Measurements from ENCODE around the gene PLSCR3.

The PLSCR3 gene

DNA sequence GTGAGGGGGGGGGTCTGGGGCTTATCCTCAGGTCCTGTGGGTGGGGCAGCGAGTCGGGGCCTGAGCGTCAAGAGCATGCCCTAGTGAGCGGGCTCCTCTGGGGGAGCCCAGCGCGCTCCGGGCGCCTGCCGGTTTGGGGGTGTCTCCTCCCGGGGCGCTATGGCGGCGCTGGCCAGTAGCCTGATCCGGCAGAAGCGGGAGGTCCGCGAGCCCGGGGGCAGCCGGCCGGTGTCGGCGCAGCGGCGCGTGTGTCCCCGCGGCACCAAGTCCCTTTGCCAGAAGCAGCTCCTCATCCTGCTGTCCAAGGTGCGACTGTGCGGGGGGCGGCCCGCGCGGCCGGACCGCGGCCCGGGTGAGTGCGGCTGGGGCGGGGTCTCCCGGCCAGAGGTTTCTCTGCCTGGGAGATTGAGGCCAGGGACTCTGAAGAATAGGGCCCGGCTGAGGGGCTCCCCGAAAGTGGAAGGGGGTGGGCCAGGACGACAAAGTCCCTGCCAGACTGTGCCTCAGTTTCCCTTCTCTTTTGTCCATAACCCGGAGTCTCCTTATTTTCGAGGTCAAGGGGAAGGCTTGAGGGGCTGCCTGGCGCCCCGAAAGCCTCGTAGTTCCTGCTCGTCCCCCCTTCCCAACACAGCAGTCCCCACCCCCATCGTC lies 45.3 kb upstream of the PLSCR3 start, which contains the start of gene FGF11:
TSS of gene FGF11 (plus strand) at position 51 of the 651 bp plus-strand sequence. CDS start at position 160, 109 bp downstream.
- peak within 1 kb of the TSS; percentile 45 for H3K4me3 ChIP-seq (ENCODE audit: low read depth, low read length)
- TF ChIP-seq CTCF (IDR thresholded peaks at IDR 0.05; ENCODE audit: borderline replicate concordance, insufficient read depth, low read depth, low read length): no peak

DNA sequence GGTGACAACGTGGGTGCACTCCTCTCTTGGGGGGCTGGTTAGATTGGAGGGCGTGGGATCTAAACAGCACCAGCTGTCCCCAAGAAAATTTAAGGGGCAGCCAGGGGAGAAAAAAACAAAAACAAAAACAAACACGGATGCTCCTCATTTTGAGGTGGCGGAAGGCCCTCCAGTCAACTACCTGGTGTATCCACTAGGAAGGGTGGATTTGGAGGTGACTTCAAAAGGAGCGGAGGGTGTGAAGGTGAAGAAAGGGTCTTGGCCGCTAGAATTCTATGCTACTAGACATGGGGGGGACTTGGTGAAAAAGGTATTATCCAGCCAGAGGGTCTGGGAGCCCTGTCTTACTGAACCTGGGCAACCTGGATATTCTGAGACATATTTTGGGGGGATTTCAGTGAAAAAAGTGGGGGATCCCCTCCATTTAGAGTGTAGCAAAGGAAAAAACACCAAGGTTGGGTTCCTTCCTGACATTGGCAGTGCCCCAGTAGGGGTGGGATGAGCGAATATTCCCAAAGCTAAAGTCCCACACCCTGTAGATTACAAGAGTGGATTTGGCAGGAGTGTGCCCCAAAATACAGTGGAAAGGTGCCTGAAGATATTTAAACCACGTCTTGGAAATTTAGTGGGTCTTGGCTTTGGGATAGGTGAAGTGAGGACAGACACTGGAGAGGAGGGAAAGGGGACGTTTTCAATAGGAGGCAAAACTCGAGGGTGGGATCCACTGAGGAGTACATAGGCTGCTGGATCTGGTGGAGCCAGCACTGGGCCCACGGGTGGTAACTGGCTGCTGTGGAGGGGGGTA lies 44.5 kb upstream of the PLSCR3 start:
- H3K4me3 ChIP-seq (ENCODE audit: low read depth, low read length): no peak overlapping the region
- TF ChIP-seq CTCF (IDR thresholded peaks at IDR 0.05; ENCODE audit: borderline replicate concordance, insufficient read depth, low read depth, low read length): no peak

DNA sequence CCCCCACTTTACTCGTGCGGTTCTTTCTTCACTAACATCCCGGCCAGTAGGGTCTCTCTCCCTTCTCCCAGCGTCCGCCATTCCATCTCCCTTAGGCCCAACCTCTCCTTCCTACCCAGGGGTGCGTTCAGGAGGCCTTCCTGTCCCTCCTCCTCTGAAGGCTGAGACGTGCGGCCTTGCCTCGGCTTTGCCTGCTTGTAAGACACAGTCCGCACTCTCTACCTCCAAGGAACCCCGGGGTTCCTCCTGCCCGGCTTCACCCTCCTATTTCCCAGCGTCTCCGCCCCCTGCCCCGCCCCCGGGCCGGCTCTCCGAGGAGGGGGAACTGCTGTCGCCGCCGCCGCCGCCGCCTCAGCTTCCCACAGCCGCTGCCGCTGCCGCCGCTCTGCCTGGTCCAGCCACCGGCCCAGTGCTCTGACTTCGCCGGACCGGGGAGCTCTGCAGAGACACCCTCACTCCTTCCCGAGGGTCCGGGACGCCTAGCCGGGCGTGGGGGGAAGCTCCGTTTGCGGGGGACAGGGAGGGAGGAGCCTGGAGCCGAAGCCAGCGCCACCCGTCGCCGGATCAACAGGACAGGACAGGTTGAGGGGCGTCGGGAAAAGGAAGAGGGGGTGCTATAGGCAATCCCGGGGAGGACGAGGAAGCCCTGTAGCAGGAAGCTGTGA lies 43.8 kb upstream of the PLSCR3 start:
- TF ChIP-seq CTCF (IDR thresholded peaks at IDR 0.05; ENCODE audit: borderline replicate concordance, insufficient read depth, low read depth, low read length): no peak
- peak overlapping the region; percentile 21 for H3K4me3 ChIP-seq (ENCODE audit: low read depth, low read length)

DNA sequence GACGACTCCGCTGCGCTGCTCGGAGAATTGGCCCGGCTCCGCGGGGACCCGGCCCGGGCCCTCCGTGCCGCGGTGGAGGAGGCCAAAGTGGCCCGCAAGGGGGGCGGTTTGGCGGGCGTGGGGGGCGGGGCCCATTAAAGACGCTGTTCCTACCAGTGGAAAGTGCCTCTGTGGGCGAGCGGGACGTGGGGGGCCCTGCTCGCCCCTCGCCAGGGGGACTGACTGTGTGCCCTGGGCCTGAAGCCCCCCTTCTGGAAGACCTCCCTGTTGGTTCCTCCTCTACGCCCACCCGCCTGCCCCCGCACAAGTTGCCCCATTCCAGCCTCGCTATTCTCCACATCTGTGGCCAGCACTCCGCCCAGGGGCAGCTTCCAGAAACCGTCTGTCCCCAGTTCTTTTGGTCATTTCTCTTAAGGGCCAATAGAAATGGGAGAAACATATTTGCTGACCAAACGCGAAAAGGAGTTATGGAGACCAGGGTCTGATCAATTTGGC lies 43.1 kb upstream of the PLSCR3 start:
- no peak for TF ChIP-seq CTCF (IDR thresholded peaks at IDR 0.05; ENCODE audit: borderline replicate concordance, insufficient read depth, low read depth, low read length)
- H3K4me3 ChIP-seq (ENCODE audit: low read depth, low read length): no peak overlapping the region

- H3K4me3 ChIP-seq (ENCODE audit: low read depth, low read length): peak overlapping the region; percentile 68
- TF ChIP-seq CTCF (IDR thresholded peaks at IDR 0.05; ENCODE audit: borderline replicate concordance, insufficient read depth, low read depth, low read length): peak; percentile 93
Measured at GRCh38 chr17:7436556-7437368, 42.4 kb upstream of the PLSCR3 start.

DNA sequence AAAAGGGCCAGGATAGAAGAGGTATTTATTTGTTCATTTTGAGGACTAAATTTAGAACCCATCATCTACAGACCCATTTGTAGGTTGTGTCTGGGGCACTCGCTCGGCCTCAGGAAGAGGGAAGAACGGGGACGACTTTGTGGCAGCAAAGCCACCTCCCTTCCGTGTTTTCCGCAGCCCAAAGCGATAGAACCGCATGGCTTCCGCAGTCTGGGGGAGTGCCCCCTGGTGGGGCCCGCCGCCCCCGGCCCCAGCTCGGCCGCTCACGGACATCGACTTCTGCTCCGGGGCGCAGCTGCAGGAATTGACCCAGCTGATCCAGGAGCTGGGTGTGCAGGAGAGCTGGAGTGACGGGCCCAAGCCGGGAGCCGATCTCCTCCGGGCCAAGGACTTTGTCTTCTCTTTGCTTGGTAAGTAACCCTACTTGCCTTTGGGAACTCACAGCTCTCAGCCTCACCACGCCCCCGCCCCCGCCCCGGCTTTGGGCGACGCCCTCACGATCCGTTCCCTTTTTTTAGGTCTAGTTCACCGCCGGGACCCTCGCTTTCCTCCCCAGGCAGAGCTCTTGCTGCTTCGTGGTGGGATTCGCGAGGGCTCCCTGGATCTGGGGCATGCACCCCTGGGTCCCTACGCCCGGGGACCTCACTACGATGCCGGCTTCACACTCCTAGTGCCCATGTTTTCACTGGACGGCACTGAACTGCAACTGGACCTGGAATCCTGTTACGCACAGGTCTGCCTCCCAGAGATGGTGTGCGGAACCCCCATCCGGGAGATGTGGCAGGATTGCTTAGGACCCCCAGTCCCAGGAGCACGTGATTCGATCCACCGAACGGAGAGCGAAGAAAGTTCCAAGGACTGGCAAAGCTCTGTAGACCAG lies 41.6 kb upstream of the PLSCR3 start:
- H3K4me3 ChIP-seq (ENCODE audit: low read depth, low read length): peak overlapping the region; percentile 68
- peak; percentile 51 for TF ChIP-seq CTCF (IDR thresholded peaks at IDR 0.05; ENCODE audit: borderline replicate concordance, insufficient read depth, low read depth, low read length)
